Hepatocyte (in vitro differentiated cells): ENCODE data around the gene PPP1CC. TPM values are rescaled to one million over a fixed set of nuclear protein-coding genes. Genes with fewer than 3 reads are reported as not detected.

ENCODE experiments used
- DNase-seq: peaks from one replicate; pipeline ENCODE4 v3.0.0-alpha.2; 2016; ENCODE audit warnings: low spot score
- H2AFZ ChIP-seq: fragments of 200-600 bp; sonication (generic); 2 replicates; pipeline ENCODE4 v1.6.0; 2016; ENCODE audit warnings: antibody characterized with exemption, mild to moderate bottlenecking
- H3K27ac ChIP-seq: fragments of 200-600 bp; sonication (generic); 2 replicates; pipeline ENCODE4 v1.5.1; 2016; ENCODE audit warnings: mild to moderate bottlenecking
- H3K27me3 ChIP-seq: fragments of 200-600 bp; sonication (generic); 2 replicates; pipeline ENCODE4 v1.6.1; 2016
- H3K36me3 ChIP-seq: fragments of 200-600 bp; sonication (generic); replicated peaks from 2 replicates; pipeline ENCODE4 v1.5.1; 2016; ENCODE audit warnings: low read depth; ENCODE audit not compliant: insufficient read depth
- H3K4me1 ChIP-seq: fragments of 200-600 bp; sonication (generic); 2 replicates; pipeline ENCODE4 v1.5.1; 2016; ENCODE audit warnings: mild to moderate bottlenecking, moderate library complexity; ENCODE audit not compliant: insufficient read depth
- H3K4me2 ChIP-seq: fragments of 200-600 bp; sonication (generic); 2 replicates; pipeline ENCODE4 v1.6.0; 2016
- H3K4me3 ChIP-seq: fragments of 200-600 bp; sonication (generic); 2 replicates; pipeline ENCODE4 v1.5.1; 2016; ENCODE audit warnings: mild to moderate bottlenecking
- H3K79me2 ChIP-seq: fragments of 200-600 bp; sonication (generic); 2 replicates; pipeline ENCODE4 v1.6.0; 2017; ENCODE audit warnings: mild to moderate bottlenecking
- H3K9me2 ChIP-seq: fragments of 200-600 bp; sonication (generic); replicated peaks from 2 replicates; pipeline ENCODE4 v1.6.0; 2017; ENCODE audit warnings: mild to moderate bottlenecking; ENCODE audit not compliant: insufficient read depth
- H3K9me3 ChIP-seq: fragments of 200-600 bp; sonication (generic); 2 replicates; pipeline ENCODE4 v1.5.1; 2016; ENCODE audit warnings: low read depth, mild to moderate bottlenecking
- H4K20me1 ChIP-seq: fragments of 200-600 bp; sonication (generic); 2 replicates; pipeline ENCODE4 v1.6.0; 2016; ENCODE audit warnings: mild to moderate bottlenecking; ENCODE audit not compliant: insufficient read depth, poor library complexity, severe bottlenecking
- EZH2 ChIP-seq: fragments of 200-600 bp; sonication (generic); IDR thresholded peaks from 2 replicates; pipeline ENCODE4 v1.6.1; 2016; ENCODE audit warnings: antibody characterized with exemption, mild to moderate bottlenecking, borderline replicate concordance
- EZH2phosphoT487 ChIP-seq: fragments of 200-600 bp; sonication (generic); IDR thresholded peaks from one replicate; pipeline ENCODE4 v1.6.1; 2018; ENCODE audit warnings: antibody characterized with exemption, mild to moderate bottlenecking, low read depth, moderate library complexity; ENCODE audit not compliant: unreplicated experiment, severe bottlenecking
- WGBS: methylation state at CpG from one replicate; pipeline ENCODE4 v1.1.6; 2016; ENCODE audit warnings: low lambda C conversion rate; ENCODE audit errors: missing lambda C conversion rate; 5-methylcytosine and 5-hydroxymethylcytosine counted together
- polyA plus RNA-seq: library from polyadenylated mRNA; unstranded; fragments of >200 nt; fragmentation: Nextera tagmentation; extraction: Ambion mirVana; gene quantifications from 2 replicates; pipeline ENCODE4 v1.2.1, GENCODE V29; 2016
- total RNA-seq: library from RNA; depleted of rRNA; stranded (reverse); fragments of >200 nt; gene quantifications from 2 replicates; pipeline ENCODE4 v1.2.3, GENCODE V29; 2014
- TF ChIP-seq, protein P1 (sequence below): fragments of 200-600 bp; sonication (generic); IDR thresholded peaks from 2 replicates; pipeline ENCODE4 v1.5.1; 2016; ENCODE audit warnings: antibody characterized with exemption, mild to moderate bottlenecking; ENCODE audit not compliant: poor library complexity

The PPP1CC gene
- total and polyA plus RNA-seq, 2 experiments from 2014 or later, result 43.5 to 134 TPM

GRCh38 chr12:110679201-110679600, 63.5 kb downstream of the PPP1CC start:
- H3K4me1 ChIP-seq, result no peaks in the 10 kb centered on the region
- no peaks in the 10 kb centered on the region for H3K79me2 ChIP-seq
- H3K27ac ChIP-seq, result no peak overlapping the region
- H3K4me3 ChIP-seq, result no peak overlapping the region
- H3K36me3 ChIP-seq, result no peaks in the 10 kb centered on the region
- H4K20me1 ChIP-seq, result no peaks in the 10 kb centered on the region
- H3K9me3 ChIP-seq, result no peaks in the 10 kb centered on the region
- H3K4me2 ChIP-seq, result no peak overlapping the region
- TF ChIP-seq, protein P1, sequence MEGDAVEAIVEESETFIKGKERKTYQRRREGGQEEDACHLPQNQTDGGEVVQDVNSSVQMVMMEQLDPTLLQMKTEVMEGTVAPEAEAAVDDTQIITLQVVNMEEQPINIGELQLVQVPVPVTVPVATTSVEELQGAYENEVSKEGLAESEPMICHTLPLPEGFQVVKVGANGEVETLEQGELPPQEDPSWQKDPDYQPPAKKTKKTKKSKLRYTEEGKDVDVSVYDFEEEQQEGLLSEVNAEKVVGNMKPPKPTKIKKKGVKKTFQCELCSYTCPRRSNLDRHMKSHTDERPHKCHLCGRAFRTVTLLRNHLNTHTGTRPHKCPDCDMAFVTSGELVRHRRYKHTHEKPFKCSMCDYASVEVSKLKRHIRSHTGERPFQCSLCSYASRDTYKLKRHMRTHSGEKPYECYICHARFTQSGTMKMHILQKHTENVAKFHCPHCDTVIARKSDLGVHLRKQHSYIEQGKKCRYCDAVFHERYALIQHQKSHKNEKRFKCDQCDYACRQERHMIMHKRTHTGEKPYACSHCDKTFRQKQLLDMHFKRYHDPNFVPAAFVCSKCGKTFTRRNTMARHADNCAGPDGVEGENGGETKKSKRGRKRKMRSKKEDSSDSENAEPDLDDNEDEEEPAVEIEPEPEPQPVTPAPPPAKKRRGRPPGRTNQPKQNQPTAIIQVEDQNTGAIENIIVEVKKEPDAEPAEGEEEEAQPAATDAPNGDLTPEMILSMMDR, result no peak
- TF ChIP-seq EZH2phosphoT487 (no peak), EZH2 (no peak)
- H3K9me2 ChIP-seq, result no peaks in the 10 kb centered on the region
- H2AFZ ChIP-seq, result no peak overlapping the region
- WGBS, result 93% methylated on average over 12 of the region's 12 CpGs
- H3K27me3 ChIP-seq, result no peaks in the 10 kb centered on the region
- no peak for DNase-seq

DNA sequence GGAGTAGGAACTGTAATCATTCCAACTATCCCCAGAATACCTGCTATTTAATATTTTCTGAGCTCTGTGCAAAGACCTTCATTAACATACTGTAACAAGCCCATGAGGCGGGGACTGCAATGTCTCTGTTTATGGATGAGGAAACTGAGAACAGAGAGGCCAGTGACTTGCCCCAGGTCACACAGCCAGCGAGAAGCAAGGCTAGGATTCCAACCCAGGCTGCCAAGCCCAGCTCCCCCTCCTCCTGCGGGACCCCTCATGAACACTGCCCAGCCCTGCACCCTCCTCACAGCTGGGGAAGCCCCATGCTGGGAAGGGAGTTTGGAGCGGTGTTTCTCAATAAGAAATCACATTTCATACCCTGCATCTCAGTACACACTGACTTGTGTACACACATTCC, 64.7 kb downstream of the PPP1CC start:
- DNase-seq, result no peak
- Histone ChIP-seq H4K20me1 (no peaks in the 10 kb centered on the region), H3K4me1 (no peaks in the 10 kb centered on the region), H3K27ac (no peak overlapping the region), H3K27me3 (no peaks in the 10 kb centered on the region), H3K4me2 (no peak overlapping the region), H2AFZ (no peak overlapping the region), H3K79me2 (no peaks in the 10 kb centered on the region), H3K9me2 (no peaks in the 10 kb centered on the region), H3K9me3 (no peaks in the 10 kb centered on the region), H3K4me3 (no peak overlapping the region), H3K36me3 (no peaks in the 10 kb centered on the region)
- WGBS, result 91% methylated on average over 4 of the region's 4 CpGs
- TF ChIP-seq, protein P1, result no peak
- TF ChIP-seq EZH2phosphoT487 (no peak), EZH2 (no peak)

- no peaks in the 10 kb centered on the region for H3K36me3 ChIP-seq
- no peak for DNase-seq
- no peak overlapping the region for H3K4me3 ChIP-seq
- H3K27me3 ChIP-seq, result no peaks in the 10 kb centered on the region
- WGBS, result 81% methylated on average over 5 of the region's 5 CpGs
- H4K20me1 ChIP-seq, result no peaks in the 10 kb centered on the region
- H3K4me2 ChIP-seq, result no peak overlapping the region
- TF ChIP-seq EZH2 (no peak), EZH2phosphoT487 (no peak)
- TF ChIP-seq, protein P1, result no peak
- no peaks in the 10 kb centered on the region for H3K9me3 ChIP-seq
- no peaks in the 10 kb centered on the region for H3K9me2 ChIP-seq
- no peaks in the 10 kb centered on the region for H3K79me2 ChIP-seq
- H3K4me1 ChIP-seq, result no peaks in the 10 kb centered on the region
- H2AFZ ChIP-seq, result no peak overlapping the region
- H3K27ac ChIP-seq, result no peak overlapping the region
Measured at GRCh38 chr12:110677206-110677911, 65.3 kb downstream of the PPP1CC start.
